ENCODE measurements around the gene OMP.
A peak's percentile ranks its signal among the peaks of the same experiment; 100 is the strongest.
"Not testable (repeated sequence)": the region's sequence is repeated elsewhere in the genome, so short reads cannot be mapped to it uniquely, and the experiment has no call there.

The OMP gene, protein sequence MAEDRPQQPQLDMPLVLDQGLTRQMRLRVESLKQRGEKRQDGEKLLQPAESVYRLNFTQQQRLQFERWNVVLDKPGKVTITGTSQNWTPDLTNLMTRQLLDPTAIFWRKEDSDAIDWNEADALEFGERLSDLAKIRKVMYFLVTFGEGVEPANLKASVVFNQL

DNA sequence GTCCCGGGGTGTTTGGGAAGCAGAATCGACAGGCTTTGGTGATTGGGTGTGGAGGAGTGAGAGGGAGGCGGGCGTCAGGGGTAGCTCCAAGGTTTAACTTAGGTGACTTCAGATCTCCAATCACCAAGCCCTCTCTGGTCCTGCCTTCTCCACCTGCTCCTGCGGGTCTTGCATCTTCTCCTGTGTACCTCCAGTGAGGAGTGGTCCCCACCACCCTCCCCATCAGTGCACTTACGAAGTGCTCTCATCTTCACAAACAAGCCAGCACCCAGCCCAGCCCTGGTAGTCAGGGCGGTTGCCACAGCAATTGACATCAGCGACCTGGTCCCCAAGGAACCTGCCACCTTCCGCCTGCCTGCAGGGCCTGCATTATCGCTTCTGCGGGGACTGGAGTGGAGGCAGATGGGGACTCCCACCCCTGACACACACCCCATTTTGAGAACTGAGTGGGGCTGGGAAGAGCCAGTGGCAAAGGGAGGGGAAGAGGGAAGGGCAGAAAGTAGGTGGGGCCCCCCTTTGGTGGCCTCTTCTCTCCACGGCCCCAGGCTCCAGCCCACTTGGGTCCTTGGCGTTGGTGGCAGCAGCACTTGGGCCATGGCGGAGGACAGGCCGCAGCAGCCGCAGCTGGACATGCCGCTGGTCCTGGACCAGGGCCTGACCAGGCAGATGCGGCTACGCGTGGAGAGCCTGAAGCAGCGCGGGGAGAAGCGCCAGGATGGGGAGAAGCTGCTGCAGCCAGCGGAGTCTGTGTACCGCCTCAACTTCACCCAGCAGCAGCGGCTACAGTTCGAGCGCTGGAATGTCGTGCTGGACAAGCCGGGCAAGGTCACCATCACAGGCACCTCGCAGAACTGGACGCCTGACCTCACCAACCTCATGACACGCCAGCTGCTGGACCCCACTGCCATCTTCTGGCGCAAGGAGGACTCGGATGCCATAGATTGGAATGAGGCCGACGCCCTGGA is at the start of gene OMP:
OMP (plus strand) TSS at position 595 of the 965 bp plus-strand sequence; CDS start at position 595, 0 bp downstream.
- no peak for DNase-seq

DNA sequence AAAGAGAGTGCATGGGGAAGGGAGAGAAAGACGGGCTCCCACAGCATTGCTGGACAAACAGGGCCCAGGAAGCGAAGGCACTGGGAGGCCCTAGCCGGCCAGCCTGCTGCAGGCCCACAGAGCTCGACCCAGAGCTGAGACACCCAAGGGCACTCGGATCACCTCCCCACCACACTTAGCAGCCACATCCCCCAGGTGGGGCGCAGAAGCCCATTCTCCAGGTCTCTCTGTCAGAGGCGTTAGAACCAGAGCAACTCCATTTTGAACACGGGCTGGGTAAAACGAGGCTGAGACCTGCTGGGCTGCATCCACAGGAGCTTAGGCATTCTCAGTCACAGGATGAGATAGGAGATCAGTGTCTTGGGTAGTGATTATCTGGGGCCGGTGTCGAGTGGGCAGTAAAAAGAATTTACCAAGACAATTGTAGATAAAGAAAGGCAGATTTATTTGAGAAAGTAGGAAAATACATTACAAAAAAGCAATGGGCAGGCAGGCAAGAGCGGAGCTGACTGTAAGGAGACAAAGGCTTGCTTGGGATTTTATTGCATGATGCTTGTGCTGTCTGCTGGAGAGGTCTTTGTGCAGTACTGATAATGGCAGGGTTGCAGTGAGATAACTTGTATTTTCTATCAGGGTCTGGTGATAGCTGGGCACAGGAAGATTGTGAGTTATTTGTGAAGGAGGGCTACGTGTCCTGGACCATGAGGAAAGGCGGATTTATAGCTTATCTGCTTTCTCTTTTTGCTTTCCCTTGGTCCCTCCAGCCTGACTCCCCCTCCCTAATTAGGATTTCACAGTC is 49.2 kb upstream of the OMP start:
- DNase-seq: no peak

DNA sequence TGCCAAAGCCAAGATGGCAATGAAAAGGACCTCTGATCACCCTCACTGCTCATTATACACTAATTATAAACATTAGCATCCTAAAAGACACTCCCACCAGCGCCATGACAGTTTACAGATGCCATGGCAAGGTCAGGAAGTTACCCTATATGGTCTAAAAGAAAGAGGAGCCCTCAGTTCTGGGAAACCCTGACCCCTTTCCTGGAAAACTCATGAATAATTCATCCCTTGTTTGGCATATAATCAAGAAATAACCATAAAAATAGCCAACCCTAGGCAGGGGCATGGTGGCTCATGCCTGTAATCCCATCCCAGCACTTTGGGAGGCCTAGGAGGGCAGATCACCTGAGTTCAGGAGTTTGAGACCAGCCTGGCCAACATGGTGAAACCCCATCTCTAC is 48.6 kb upstream of the OMP start:
- DNase-seq: no peak

DNA sequence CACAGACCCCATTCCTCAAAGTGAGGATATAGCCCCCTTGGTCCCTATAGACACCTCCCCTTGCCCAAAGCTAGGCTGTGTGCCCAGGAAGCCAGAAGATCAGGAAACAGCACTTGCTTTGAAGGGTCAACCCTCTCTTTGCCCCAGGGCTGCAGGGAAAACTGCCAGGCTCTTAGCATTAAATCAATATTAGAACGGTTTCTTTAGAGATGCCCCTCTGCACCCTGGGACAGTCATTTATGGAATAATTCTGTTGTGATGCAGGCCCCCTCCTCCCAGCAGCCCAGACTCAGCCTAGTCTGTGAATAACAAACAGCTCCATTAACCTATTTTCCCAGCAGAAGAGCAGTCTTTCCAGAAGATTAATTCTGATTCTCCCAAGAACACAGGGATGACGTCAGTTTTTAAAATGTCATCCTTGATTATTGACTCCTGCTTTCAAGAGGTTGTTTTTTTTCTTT is 47.5 kb upstream of the OMP start:
- DNase-seq: no peak

DNA sequence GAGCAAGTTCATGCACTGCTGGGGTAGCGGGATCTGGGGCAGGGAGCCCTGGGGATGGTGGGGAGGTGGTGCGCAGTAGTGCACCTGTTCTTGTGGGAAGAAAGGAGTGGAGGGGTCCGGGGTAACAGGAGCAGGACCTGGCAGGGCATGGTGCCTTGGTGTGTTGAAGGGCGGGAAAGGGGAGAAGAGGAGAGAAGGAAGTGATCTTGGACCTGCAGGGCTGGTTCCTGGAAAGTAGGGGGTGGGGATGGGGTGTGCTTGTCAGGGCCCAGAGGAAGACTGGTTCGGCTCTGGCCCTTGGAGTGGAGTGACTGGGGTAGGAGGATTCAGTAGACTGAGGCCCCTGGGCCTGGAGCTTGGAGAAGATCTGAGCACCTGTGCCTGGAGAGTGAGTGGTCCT is 46.7 kb upstream of the OMP start:
- no peak for DNase-seq

DNA sequence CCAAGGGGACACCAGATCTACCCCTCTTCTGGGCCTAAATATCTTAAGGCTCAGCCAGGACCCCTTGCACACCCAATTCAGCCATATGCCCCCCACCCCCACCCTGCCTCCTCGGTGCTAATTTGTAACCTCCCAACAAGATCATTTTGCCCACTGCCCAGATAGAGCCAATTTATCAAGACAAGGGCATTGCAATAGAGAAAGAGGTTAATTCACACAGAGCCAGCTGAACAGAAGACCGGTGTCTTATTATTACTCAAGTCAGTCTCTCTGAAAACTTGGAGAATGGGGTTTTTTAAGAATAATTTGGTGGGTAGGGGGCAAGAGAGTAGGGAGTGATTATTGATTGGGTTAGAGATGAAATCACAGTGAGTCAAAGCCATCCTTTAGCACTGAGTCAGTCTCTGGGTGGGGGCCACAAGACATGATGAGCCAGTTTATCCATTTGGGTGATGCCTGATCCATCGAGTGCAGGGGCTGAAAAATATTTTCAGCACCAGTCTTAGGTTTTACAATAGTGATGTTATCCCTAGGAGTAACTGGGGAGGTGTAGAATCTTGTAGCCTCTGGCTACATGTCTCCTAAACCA is 45.7 kb upstream of the OMP start:
- no peak for DNase-seq

DNA sequence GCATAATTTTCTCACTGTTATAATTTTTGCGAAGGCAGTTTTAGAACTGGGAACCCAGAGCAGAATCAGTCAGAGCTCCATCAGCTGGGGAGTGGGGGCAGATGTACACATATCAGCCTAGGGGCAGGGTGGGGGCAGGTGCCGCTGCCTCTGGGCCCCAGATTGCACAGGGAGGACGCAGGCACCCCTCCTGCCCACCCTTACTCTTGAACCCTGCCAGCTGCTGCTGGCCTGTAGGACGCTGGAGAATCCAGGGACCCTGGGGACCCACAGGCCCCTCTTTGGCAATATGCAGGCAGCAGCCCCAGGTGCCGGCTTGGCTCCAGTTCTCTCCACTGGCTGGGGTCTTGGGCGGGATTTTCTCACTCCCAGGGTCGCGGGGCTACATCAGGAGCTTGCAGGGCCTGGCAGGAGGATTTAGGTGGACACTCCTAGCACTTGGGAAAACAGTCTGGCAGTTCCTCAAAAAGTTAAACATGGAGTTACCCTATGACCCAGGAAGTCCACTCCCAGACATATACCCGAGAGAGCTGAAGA is 44.6 kb upstream of the OMP start:
- no peak for DNase-seq

DNA sequence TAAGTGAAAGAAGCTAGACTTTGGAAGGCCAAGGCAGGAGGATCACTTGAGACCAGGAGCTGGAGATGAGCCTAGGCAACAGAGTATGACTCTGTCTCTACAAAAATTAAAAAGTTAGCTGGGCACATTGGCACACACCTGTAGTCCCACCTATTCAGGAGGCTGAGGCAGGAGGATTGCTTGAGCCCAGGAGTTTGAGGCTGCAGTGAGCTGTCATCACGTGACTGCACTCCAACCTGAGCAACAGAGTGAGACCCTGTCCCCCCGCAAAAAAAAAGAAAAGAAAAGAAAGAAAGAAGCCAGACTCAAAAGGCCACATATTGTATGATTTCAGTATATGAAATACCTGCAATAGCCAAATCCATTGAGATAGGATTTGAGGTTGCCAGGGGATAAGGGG is 43.7 kb upstream of the OMP start:
- DNase-seq: no peak

DNA sequence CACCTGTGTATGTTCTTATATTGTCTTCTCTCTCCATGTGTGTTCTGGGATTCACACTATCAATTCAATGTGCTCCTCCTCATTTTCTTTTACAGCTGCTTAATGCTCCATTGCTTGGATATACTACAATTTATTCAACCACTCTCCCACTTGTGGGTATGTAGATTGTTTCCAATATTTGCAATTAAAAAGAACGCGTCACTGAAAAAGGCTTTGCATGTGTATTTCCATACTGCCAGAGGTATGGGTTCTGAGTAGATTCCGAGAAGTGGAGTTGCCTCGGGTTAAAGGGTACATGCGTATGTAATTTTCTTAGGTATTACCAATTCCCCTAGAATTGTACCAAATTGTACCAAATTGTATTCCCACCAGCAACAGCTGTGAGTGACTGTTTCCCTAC is 42.8 kb upstream of the OMP start:
- no peak for DNase-seq

DNA sequence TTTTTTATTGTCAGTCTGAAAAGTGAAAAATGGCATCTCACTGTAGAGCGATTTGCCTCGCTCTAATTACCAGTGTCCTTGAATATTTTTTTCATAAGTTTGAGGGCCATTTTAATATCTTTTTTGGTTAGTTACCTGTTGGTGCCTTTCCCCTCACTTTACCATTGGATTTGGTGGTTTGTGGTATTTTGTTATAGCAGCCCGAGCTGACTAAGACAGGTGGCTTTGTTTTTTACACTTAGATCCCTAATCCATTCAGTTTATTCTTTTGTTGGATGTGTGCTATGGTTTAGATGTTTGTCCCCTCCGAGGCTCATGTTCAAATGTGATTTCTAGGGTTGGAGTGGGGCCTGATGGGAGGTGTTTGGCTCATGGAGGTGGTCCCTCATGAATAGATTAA is 42.4 kb upstream of the OMP start:
- no peak for DNase-seq

DNA sequence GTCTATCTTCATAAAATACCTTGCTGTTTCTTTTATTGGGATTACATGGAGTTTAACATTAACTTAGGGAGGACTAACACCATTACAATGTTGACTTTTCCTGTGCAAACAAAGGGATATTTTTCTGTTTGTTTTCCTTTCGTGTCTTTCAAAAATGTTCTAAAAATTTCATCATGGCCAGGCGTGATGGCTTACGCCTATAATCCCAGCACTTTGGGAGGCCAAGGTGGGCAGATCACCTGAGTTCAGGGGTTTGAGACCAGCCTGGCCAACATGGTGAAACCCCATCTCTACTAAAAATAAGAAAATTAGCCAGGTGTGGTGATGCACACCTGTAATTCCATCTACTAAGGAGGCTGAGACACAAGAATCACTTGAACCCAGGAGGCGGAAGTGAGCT is 41.4 kb upstream of the OMP start:
- DNase-seq: not testable (repeated sequence)

DNA sequence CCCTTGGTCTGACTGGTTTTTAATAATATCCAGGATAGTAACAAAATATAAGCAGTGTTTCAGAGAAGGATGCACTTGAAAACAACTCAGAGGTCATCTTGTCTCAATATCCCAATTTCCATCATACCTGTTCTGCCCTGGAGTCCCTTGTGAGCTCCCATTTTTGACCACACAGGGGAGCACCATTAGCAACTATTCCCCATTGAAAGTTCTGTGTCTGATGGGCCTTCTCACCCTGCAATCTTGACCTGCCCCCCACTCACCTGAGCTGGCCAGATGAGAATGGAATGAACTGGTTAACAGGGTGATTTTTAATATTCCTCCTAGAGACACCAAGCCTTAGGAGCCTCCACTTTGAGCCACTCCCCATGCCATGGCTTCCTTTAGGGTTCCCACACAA is 39.7 kb upstream of the OMP start:
- no peak for DNase-seq

DNA sequence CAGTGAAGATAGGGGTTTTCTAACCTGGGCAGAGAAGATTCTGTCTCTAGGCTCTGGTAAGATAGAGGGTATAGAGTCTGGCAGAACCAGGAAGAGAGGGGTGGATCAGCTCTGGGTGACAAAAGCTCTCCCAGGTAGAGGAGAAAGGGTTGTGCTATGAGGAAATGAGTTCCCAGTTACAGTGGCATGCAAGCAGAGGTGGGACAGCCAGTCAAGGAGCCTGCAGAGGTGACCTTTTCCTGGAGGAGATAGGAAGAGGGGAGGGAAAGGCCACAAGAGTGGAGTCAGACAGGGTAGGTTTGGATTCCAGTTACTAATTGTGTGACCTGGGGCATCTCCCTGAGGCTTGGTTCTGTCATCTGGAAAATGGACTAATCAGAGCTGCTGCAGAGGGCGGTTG is 39.2 kb upstream of the OMP start:
- no peak for DNase-seq

DNA sequence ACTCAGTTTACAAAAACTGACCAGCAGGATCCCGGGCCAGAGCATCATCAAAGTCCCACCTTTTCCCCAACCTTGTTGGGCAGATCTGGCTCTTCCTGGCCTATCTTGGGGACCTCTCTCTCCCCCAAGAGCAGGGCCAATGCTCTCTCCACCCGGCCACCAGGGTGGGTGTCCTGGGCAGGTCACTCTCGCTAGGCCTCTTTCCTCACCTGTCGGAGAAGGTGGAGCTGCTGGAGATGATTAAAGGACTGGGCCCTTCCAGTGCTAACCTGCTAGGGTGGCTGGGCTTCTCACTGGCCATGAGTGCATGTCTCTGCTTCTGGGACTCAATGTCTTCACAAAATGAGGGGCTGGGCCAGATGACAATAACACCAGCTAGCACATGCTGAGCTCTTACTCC is 38.8 kb upstream of the OMP start:
- DNase-seq: no peak

DNA sequence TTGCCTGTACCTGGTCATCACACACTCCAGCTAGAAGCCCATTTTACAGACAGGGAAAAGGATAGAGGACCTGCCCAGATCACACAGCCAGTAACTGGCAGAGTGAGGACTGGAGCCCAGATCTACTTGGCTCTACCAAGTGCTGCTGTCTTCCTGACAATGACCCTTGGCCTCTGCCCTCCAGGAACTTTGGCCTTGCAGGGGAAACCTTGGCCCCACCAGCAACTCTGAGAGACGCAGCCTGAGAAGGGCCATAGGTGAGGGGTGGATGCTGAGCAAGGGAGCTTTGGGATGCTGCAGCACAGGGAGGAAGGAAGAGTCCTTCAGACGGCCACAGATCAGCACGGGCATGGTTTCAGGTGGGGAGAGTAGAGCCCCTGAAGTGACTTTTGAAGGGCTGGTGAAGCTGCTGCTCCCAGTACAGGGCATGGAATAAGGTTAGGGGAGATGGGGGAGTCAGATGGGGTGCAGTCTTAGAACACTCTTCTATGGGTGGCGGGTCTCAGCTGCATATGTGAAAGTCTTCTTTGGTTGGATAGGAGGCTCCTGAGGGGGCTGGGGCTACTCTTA is 37.9 kb upstream of the OMP start:
- no peak for DNase-seq

DNA sequence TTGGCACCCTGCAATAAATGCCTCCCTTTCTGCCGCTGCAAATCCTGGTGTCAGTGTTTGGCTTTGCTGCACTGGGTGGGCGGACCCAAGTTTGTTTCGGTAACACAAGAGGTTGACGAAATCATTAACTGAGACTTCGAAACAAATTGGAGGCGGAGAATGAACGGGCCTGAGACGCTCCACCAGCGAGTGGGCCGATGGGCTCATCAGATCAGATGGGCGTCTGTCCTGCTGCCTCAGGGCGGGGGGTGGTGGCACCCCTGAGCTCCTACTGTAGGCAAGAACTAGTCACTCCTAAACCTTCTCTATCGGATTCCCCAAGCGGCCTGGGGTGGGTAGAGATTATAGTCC is 36.8 kb upstream of the OMP start:
- DNase-seq: no peak

DNA sequence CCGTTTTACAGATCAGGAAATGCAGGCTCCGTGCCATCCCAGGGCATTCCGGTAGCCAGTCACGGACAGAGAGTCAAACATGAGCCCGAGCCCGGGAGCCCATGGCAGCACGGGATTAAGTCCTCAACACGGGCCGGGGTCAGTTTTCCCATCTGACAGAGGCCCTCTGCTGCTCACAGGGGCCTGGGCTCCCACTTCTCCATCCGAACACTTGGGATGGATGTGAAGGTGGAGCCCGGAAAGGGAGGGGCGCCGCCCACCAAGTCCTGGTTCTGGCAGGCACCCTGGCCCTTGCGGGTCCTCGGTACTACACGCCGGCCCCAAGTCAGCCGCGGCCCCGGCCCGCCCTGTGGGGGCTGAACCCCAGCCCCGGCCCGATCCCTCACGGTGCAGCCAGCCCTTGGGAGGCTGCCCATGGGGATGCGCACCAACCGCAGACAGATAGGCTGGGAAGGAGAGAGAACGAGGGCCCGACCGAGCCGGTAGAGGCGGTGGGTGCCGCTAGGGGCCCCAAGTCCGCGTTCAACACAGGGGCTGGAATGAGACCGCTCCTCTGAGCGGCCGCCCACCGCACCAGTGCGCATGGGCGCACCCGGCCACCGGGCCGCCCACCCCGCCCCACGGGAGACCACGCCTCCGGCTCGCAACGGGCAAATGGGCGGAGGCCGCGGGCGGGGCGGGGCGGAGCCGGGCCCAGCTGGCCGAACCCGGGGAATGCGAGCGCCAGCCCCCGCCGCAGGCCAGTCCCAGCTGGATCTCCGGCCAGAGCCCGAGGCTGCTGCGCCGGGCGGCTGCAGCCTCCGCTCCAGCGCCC is 36.2 kb upstream of the OMP start, which contains the start of gene CAPN5:
CAPN5 (plus strand) TSS at position 743 of the 814 bp plus-strand sequence. CDS start 17,916 bp downstream, outside the sequence.
- DNase-seq: peak; percentile 60 to 74

DNA sequence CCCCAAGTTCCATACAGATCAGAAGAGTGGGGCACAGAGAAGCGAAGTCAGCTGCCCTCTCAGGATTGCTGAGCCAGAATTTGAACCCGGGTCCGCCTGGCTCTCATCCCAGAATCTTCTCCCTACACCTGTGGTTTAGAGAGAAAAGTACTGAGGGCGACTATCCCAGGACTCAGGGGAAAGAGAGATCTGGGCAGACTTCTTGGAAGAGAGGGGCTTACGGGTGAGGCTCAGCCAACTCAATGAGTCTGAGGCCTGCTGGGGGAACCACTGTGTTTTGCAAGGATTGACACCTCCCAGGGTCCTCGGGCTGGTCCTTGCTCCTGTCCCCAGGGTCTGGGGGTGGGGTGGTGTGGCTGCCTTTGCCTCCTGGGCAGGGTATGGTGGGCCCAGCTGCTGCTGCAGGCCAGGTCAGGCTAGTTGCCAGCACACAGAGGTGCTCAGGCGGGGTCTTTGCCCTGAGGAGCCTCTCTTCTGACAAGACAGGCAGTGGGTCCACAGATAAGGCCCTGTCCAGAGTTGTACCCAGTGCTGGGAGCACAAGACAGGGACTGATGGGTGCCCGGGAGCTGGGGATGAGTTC is 34.7 kb upstream of the OMP start:
- no peak for DNase-seq

DNA sequence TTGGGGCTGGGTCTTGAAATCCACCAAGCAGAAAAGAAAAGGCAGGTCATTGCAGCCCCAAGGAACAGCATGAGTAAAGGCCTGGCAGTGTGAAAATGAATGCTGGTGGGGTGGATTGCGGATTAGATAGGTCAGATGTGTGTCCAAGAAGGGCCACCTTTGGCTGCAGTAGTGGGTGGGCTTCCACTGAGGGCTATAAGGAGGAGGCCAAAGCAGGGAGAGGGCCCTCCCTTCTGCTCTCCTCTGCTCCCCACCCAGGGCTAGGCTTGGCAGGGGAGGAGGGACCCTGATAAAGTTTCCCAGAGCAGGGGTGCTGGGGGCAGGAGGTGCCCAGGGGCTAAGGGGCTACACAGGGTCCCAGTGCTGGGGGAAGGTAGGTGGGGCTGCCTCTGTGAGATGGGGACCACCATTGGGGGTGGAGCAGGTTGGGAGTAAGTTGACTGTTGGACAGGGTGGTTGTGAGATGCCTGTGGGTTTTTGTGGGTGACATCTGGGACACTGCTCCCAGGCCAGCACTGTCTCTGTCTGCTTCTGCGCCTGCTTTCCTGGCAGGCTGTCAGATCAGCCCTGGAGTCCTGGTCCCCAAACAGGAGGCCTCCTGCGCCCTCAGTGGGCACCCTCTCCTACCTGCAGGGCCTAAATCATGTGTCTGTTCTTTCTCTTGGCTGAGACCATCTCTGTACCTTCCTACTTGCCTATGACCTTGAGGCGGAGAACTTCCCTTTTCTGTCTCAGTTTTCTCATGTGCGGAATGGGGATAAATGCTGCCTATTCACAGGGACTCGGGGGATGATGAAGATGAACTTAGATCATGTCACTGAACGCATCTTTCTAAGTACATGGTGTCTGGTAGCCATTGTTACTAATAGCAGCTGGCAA is 33.9 kb upstream of the OMP start:
- DNase-seq: no peak

DNA sequence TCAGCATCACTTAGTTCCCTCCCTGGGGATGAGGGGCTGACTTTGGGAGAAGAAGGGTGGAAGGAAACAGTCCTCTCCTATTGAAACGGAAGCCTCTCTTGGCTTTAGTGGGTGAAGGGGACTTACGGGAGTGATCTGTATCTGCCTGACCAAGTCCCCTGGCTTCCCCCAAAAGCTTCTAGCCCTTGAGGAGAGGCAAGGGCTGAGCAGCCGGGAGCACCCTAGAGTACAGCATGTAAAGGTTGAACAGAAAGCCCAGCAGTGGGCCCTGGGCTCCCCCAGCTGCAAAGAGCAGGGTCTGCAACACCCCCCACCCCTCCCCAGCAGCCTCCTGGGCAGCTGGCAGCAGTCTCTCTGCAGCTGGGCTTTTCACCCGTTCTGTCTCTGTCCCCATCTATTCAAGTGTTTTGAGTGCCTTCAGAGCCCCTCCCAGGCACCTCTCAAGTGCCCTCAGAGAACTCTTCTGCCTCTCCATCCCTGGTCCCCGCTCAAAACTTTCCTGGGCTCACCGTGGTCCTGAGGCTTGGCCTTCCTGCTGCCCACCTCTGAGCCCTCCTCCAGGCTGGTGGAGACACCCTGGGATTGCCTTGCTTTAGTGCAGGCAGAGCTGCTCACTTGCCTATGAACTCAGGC is 33.2 kb upstream of the OMP start:
- no peak for DNase-seq
